PC-3 (cell line): ENCODE data around the gene KMT5C.

Experiments
- EZH2phosphoT487 ChIP-seq: fragments of 300-600 bp; sonication (generic); IDR thresholded peaks from 2 replicates; pipeline ENCODE4 v1.6.1; 2018; ENCODE audit warnings: mild to moderate bottlenecking, antibody characterized with exemption, low read length, borderline replicate concordance
- TF ChIP-seq, protein P1 (sequence below): fragments of 300-600 bp; sonication (generic); conservative IDR thresholded peaks from 2 replicates; pipeline ENCODE4 v1.5.1; 2017; ENCODE audit warnings: antibody characterized with exemption, low read depth, mild to moderate bottlenecking, low read length

DNA sequence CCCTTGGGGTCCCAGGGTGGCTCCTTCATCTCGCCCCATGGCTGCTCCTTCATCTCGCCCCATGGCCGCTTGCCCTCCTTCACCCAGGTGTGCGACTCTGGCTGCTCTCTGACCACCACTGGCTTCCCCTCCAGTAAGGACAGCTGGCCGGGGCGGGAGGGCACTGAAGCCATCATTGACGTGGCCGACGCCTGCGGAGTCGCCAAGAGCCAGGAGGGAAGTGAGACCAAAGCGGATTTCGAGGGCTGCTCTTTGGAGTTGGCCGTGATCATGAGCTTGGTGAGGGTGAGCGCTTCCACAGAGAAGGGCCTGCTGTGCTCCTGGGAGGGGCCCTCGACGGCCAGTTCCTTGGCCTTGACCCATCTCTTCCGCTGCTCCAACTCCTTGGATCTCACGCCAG is 18.8 kb downstream of the KMT5C start:
- TF ChIP-seq, protein P1, sequence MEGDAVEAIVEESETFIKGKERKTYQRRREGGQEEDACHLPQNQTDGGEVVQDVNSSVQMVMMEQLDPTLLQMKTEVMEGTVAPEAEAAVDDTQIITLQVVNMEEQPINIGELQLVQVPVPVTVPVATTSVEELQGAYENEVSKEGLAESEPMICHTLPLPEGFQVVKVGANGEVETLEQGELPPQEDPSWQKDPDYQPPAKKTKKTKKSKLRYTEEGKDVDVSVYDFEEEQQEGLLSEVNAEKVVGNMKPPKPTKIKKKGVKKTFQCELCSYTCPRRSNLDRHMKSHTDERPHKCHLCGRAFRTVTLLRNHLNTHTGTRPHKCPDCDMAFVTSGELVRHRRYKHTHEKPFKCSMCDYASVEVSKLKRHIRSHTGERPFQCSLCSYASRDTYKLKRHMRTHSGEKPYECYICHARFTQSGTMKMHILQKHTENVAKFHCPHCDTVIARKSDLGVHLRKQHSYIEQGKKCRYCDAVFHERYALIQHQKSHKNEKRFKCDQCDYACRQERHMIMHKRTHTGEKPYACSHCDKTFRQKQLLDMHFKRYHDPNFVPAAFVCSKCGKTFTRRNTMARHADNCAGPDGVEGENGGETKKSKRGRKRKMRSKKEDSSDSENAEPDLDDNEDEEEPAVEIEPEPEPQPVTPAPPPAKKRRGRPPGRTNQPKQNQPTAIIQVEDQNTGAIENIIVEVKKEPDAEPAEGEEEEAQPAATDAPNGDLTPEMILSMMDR: no peak
- no peak for TF ChIP-seq EZH2phosphoT487
